ENCODE results near the gene SOCS1. TPM values are rescaled to one million over a fixed set of nuclear protein-coding genes. Genes with fewer than 3 reads are reported as not detected.

The SOCS1 gene
- total RNA-seq, 1 donor from 2014 or later, result 7.4 TPM

- peaks cover 7% of the 10 kb centered on the region for H3K27me3 Mint-ChIP-seq (ENCODE audit: unreplicated experiment)
- H3K4me1 Mint-ChIP-seq (ENCODE audit: unreplicated experiment), result no peaks in the 10 kb centered on the region
- no peaks in the 10 kb centered on the region for H3K36me3 Mint-ChIP-seq (ENCODE audit: low read depth, unreplicated experiment)
- no peaks in the 10 kb centered on the region for H3K9me3 Mint-ChIP-seq (ENCODE audit: unreplicated experiment)
- no peak overlapping the region for H3K27ac Mint-ChIP-seq (ENCODE audit: unreplicated experiment)
- no peak for TF ChIP-seq CTCF (IDR thresholded peaks at IDR 0.05; ENCODE audit: unreplicated experiment)
- no peak overlapping the region for H3K4me3 Mint-ChIP-seq (ENCODE audit: unreplicated experiment)
- no peak for DNase-seq (ENCODE audit: low spot score)
Observed at GRCh38 chr16:11251525-11252481, 4.2 kb downstream of the SOCS1 start.

GRCh38 chr16:11250786-11251524 is 5.0 kb downstream of the SOCS1 start:
- no peaks in the 10 kb centered on the region for H3K9me3 Mint-ChIP-seq (ENCODE audit: unreplicated experiment)
- H3K4me1 Mint-ChIP-seq (ENCODE audit: unreplicated experiment), result no peaks in the 10 kb centered on the region
- no peak for DNase-seq (ENCODE audit: low spot score)
- TF ChIP-seq CTCF (IDR thresholded peaks at IDR 0.05; ENCODE audit: unreplicated experiment), result no peak
- H3K27me3 Mint-ChIP-seq (ENCODE audit: unreplicated experiment), result peaks cover 5% of the 10 kb centered on the region
- H3K27ac Mint-ChIP-seq (ENCODE audit: unreplicated experiment), result no peak overlapping the region
- H3K36me3 Mint-ChIP-seq (ENCODE audit: low read depth, unreplicated experiment), result no peaks in the 10 kb centered on the region
- no peak overlapping the region for H3K4me3 Mint-ChIP-seq (ENCODE audit: unreplicated experiment)

- TF ChIP-seq CTCF (IDR thresholded peaks at IDR 0.05; ENCODE audit: unreplicated experiment), result no peak
- Mint-ChIP-seq H3K9me3 (ENCODE audit: unreplicated experiment) (no peaks in the 10 kb centered on the region), H3K4me1 (ENCODE audit: unreplicated experiment) (no peaks in the 10 kb centered on the region), H3K27ac (ENCODE audit: unreplicated experiment) (no peak overlapping the region), H3K36me3 (ENCODE audit: low read depth, unreplicated experiment) (no peaks in the 10 kb centered on the region), H3K27me3 (ENCODE audit: unreplicated experiment) (peaks cover 5% of the 10 kb centered on the region), H3K4me3 (ENCODE audit: unreplicated experiment) (no peak overlapping the region)
- no peak for DNase-seq (ENCODE audit: low spot score)
Observed at GRCh38 chr16:11250091-11250785, 5.8 kb downstream of the SOCS1 start.

GRCh38 chr16:11249233-11250061 is 6.6 kb downstream of the SOCS1 start:
- peaks cover 3% of the 10 kb centered on the region for H3K27me3 Mint-ChIP-seq (ENCODE audit: unreplicated experiment)
- TF ChIP-seq CTCF (IDR thresholded peaks at IDR 0.05; ENCODE audit: unreplicated experiment), result no peak
- no peak overlapping the region for H3K27ac Mint-ChIP-seq (ENCODE audit: unreplicated experiment)
- no peaks in the 10 kb centered on the region for H3K36me3 Mint-ChIP-seq (ENCODE audit: low read depth, unreplicated experiment)
- no peak overlapping the region for H3K4me3 Mint-ChIP-seq (ENCODE audit: unreplicated experiment)
- no peak for DNase-seq (ENCODE audit: low spot score)
- H3K9me3 Mint-ChIP-seq (ENCODE audit: unreplicated experiment), result no peaks in the 10 kb centered on the region
- H3K4me1 Mint-ChIP-seq (ENCODE audit: unreplicated experiment), result no peaks in the 10 kb centered on the region
